ENCODE data around the gene FAM50B. TPM values are rescaled to one million over a fixed set of nuclear protein-coding genes. Genes with fewer than 3 reads are reported as not detected.

The FAM50B gene
- 10 to 100 TPM in 3 of 4 donors, 1 to 10 TPM in 1; 8.5 to 15.7 (median 11.6) TPM for total RNA-seq

GRCh38 chr6:3848925-3849605 is at the start of gene FAM50B:
FAM50B (plus strand) TSS chr6:3849373; CDS start chr6:3849812, 439 bp downstream.
- H3K4me1 ChIP-seq: peaks cover 18% of the 10 kb centered on the region
- no peaks in the 10 kb centered on the region for H3K36me3 ChIP-seq
- WGBS: 53% methylated on average over 33 of the region's 49 CpGs
- H3K27me3 ChIP-seq: no peaks in the 10 kb centered on the region
- peak within 1 kb of the TSS; percentile 45 for H3K4me3 ChIP-seq
- TF ChIP-seq POLR2AphosphoS5 (IDR thresholded peaks at IDR 0.05): peak in 1 of 3 donors; percentile 47
- TF ChIP-seq CTCF (IDR thresholded peaks at IDR 0.05): peak; percentile 92 to 96
- no peak for TF ChIP-seq EP300 (IDR thresholded peaks at IDR 0.05)
- peak within 1 kb of the TSS; percentile 90 for H3K27ac ChIP-seq
- no peaks in the 10 kb centered on the region for H3K9me3 ChIP-seq
- peak; percentile 95 for DNase-seq (ENCODE audit: low spot score in 2 of 2)

GRCh38 chr6:3799719-3800118 is 49.5 kb upstream of the FAM50B start:
- TF ChIP-seq POLR2A (IDR thresholded peaks at IDR 0.05) (no peak), EP300 (IDR thresholded peaks at IDR 0.05) (no peak), CTCF (IDR thresholded peaks at IDR 0.05) (no peak), POLR2AphosphoS5 (IDR thresholded peaks at IDR 0.05) (no peak)
- Histone ChIP-seq H3K4me1 (peaks cover 34% of the 10 kb centered on the region), H3K27me3 (no peaks in the 10 kb centered on the region), H3K36me3 (no peaks in the 10 kb centered on the region), H3K4me3 (no peak overlapping the region), H3K27ac (no peak overlapping the region), H3K9me3 (no peaks in the 10 kb centered on the region)
- WGBS: 73% methylated on average over 6 of the region's 6 CpGs
- DNase-seq (ENCODE audit: low spot score in 2 of 2): no peak

GRCh38 chr6:3800850-3801591 is 48.2 kb upstream of the FAM50B start:
- H3K27ac ChIP-seq: peak overlapping the region; percentile 5
- no peaks in the 10 kb centered on the region for H3K9me3 ChIP-seq
- no peak overlapping the region for H3K4me3 ChIP-seq
- DNase-seq (ENCODE audit: low spot score in 2 of 2): no peak
- no peak for TF ChIP-seq EP300 (IDR thresholded peaks at IDR 0.05)
- TF ChIP-seq POLR2A (IDR thresholded peaks at IDR 0.05): no peak
- no peak for TF ChIP-seq CTCF (IDR thresholded peaks at IDR 0.05)
- TF ChIP-seq POLR2AphosphoS5 (IDR thresholded peaks at IDR 0.05): no peak
- H3K4me1 ChIP-seq: peaks cover 34% of the 10 kb centered on the region
- no peaks in the 10 kb centered on the region for H3K36me3 ChIP-seq
- 69% methylated on average over 11 of the region's 11 CpGs for WGBS
- no peaks in the 10 kb centered on the region for H3K27me3 ChIP-seq

GRCh38 chr6:3801960-3802359 is 47.2 kb upstream of the FAM50B start:
- H3K4me3 ChIP-seq: no peak overlapping the region
- no peaks in the 10 kb centered on the region for H3K27me3 ChIP-seq
- 97% methylated on average over 5 of the region's 5 CpGs for WGBS
- peaks cover 27% of the 10 kb centered on the region for H3K4me1 ChIP-seq
- no peaks in the 10 kb centered on the region for H3K9me3 ChIP-seq
- TF ChIP-seq CTCF (IDR thresholded peaks at IDR 0.05) (no peak), POLR2A (IDR thresholded peaks at IDR 0.05) (no peak), EP300 (IDR thresholded peaks at IDR 0.05) (no peak), POLR2AphosphoS5 (IDR thresholded peaks at IDR 0.05) (no peak)
- no peak overlapping the region for H3K27ac ChIP-seq
- DNase-seq (ENCODE audit: low spot score in 2 of 2): no peak
- no peaks in the 10 kb centered on the region for H3K36me3 ChIP-seq
